Measurements from ENCODE around the gene PON1. TPM values are rescaled to one million over a fixed set of nuclear protein-coding genes. Genes with fewer than 3 reads are reported as not detected.

The PON1 gene
- total RNA-seq, 1 donor from 2014 or later: 1.5 TPM

DNA sequence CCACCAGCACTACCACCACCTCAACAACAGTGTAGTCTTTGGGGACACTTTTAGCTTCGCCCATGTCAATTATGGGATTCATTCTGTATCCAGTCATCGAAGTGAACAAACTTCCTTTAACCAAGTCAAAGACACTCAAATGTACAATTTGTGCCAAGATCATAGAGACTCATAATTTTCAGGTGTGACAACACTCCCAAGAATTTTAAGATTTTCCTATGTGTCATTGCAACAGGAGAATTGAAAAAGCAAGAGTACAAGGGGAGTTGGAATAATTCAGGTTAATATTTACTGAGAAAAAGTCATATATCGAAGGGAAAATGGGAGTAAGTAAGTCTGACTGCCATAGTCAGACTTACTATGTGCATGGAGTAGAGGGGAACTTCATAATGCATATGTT lies 26.2 kb downstream of the PON1 start:
- H3K27ac Mint-ChIP-seq (ENCODE audit: unreplicated experiment): no peak overlapping the region
- peaks cover 7% of the 10 kb centered on the region for H3K36me3 Mint-ChIP-seq (ENCODE audit: low read depth, unreplicated experiment)
- no peaks in the 10 kb centered on the region for H3K4me1 Mint-ChIP-seq (ENCODE audit: unreplicated experiment)
- no peaks in the 10 kb centered on the region for H3K9me3 Mint-ChIP-seq (ENCODE audit: unreplicated experiment)
- H3K4me3 Mint-ChIP-seq (ENCODE audit: unreplicated experiment): no peak overlapping the region
- TF ChIP-seq, protein P1, sequence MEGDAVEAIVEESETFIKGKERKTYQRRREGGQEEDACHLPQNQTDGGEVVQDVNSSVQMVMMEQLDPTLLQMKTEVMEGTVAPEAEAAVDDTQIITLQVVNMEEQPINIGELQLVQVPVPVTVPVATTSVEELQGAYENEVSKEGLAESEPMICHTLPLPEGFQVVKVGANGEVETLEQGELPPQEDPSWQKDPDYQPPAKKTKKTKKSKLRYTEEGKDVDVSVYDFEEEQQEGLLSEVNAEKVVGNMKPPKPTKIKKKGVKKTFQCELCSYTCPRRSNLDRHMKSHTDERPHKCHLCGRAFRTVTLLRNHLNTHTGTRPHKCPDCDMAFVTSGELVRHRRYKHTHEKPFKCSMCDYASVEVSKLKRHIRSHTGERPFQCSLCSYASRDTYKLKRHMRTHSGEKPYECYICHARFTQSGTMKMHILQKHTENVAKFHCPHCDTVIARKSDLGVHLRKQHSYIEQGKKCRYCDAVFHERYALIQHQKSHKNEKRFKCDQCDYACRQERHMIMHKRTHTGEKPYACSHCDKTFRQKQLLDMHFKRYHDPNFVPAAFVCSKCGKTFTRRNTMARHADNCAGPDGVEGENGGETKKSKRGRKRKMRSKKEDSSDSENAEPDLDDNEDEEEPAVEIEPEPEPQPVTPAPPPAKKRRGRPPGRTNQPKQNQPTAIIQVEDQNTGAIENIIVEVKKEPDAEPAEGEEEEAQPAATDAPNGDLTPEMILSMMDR (IDR thresholded peaks at IDR 0.05; ENCODE audit: unreplicated experiment): no peak
- no peak for DNase-seq (ENCODE audit: low spot score)
- no peaks in the 10 kb centered on the region for H3K27me3 Mint-ChIP-seq (ENCODE audit: unreplicated experiment)

DNA sequence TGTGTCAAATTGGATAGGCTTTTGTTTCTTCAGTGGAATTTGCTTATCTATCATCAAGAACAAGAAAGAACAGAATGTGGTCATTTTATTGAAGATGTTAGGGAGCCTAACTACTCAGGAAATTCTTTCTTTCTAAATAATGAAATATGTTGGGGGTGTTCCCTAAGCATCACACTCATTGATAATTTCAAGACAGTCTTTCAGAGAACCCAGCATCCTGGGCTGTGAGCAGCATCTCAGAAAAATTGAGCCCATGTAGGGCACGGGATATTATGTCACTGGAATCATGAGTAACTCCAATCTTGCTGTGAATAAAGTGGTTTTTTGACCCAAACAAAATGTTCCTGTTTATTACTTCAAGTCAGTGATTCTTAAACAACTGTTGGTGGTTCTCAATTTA lies 27.3 kb downstream of the PON1 start:
- Mint-ChIP-seq H3K4me1 (ENCODE audit: unreplicated experiment) (no peaks in the 10 kb centered on the region), H3K4me3 (ENCODE audit: unreplicated experiment) (no peak overlapping the region), H3K27ac (ENCODE audit: unreplicated experiment) (no peak overlapping the region), H3K9me3 (ENCODE audit: unreplicated experiment) (no peaks in the 10 kb centered on the region), H3K27me3 (ENCODE audit: unreplicated experiment) (no peaks in the 10 kb centered on the region), H3K36me3 (ENCODE audit: low read depth, unreplicated experiment) (peaks cover 7% of the 10 kb centered on the region)
- TF ChIP-seq, protein P1 (IDR thresholded peaks at IDR 0.05; ENCODE audit: unreplicated experiment): no peak
- DNase-seq (ENCODE audit: low spot score): no peak

DNA sequence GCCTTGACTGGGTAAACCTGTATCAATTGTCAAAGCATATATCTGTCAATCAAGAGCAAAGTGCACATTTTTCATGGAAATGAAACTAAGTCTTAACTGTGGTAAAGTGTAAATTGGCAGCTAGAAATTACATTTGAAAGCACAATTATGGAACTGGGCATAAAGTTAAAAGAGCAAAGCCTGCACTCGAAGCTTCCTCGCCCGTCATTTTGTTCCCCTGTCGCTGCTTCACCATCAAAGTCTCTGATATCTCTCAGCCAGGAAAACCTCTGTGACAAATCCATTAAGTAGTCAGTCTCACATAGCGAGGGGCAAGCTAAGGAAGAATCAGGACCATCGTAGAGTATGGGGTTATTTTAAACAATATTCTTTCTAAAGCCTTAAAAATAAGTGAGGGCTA lies 27.9 kb downstream of the PON1 start:
- TF ChIP-seq, protein P1 (IDR thresholded peaks at IDR 0.05; ENCODE audit: unreplicated experiment): no peak
- Mint-ChIP-seq H3K4me3 (ENCODE audit: unreplicated experiment) (no peak overlapping the region), H3K4me1 (ENCODE audit: unreplicated experiment) (peaks cover 1% of the 10 kb centered on the region), H3K27me3 (ENCODE audit: unreplicated experiment) (no peaks in the 10 kb centered on the region), H3K27ac (ENCODE audit: unreplicated experiment) (no peak overlapping the region), H3K36me3 (ENCODE audit: low read depth, unreplicated experiment) (peaks cover 7% of the 10 kb centered on the region), H3K9me3 (ENCODE audit: unreplicated experiment) (no peaks in the 10 kb centered on the region)
- no peak for DNase-seq (ENCODE audit: low spot score)

DNA sequence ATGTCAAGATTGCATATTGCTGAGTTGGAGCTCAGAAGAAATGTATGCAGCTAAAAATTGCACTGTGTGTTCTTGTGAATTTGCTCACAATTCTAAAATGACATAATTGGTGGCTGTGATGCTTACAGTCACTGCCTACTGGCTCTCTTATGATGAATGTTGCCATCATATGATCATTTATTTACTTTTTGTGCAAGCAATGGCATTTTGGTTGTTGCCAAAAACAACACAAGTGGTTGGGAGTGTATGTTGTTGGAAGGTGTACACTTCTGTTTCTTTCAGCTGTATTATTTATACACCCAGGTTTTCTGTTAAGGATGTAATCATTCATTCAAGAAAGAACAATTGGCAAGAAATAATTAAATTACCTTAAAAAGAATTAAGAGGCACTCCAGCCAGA lies 28.9 kb downstream of the PON1 start:
- Mint-ChIP-seq H3K4me3 (ENCODE audit: unreplicated experiment) (no peak overlapping the region), H3K36me3 (ENCODE audit: low read depth, unreplicated experiment) (peaks cover 7% of the 10 kb centered on the region), H3K27me3 (ENCODE audit: unreplicated experiment) (no peaks in the 10 kb centered on the region), H3K9me3 (ENCODE audit: unreplicated experiment) (no peaks in the 10 kb centered on the region), H3K4me1 (ENCODE audit: unreplicated experiment) (peaks cover 12% of the 10 kb centered on the region), H3K27ac (ENCODE audit: unreplicated experiment) (no peak overlapping the region)
- TF ChIP-seq, protein P1 (IDR thresholded peaks at IDR 0.05; ENCODE audit: unreplicated experiment): no peak
- DNase-seq (ENCODE audit: low spot score): no peak

DNA sequence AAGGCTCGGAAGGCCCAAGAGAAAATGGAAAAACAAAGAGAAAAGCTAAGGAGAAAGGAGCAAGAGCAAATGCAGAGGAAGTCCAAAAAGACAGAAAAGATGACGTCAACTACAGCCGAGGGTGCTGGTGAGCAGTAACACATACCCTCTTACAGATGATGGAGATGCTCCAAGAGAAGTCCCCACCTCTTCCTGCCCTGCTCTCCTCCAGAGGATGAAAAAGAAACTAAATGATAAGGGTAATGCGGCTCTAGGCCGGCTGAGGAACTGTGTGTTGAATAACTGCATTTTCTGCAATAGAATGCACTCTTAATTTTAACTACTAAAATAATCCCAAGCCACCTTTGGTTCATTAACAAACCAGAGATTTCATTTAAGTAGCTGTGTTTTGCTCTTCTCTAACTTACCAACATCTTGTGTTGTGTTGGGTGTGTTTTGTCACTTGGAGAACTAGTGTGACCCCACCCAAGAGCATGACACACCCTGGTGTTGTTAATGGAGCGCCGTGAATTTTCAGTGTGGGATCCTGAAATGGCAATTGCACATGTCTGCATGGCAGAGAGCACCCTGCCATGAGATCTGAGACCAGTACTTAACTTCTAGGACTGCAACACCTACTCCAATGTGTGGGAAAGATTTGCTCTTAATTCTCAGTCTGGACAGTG lies 34.0 kb downstream of the PON1 start:
- DNase-seq (ENCODE audit: low spot score): no peak
- H3K4me3 Mint-ChIP-seq (ENCODE audit: unreplicated experiment): no peak overlapping the region
- TF ChIP-seq, protein P1 (IDR thresholded peaks at IDR 0.05; ENCODE audit: unreplicated experiment): no peak
- no peaks in the 10 kb centered on the region for H3K36me3 Mint-ChIP-seq (ENCODE audit: low read depth, unreplicated experiment)
- H3K27me3 Mint-ChIP-seq (ENCODE audit: unreplicated experiment): peaks cover 2% of the 10 kb centered on the region
- no peaks in the 10 kb centered on the region for H3K9me3 Mint-ChIP-seq (ENCODE audit: unreplicated experiment)
- peaks cover 13% of the 10 kb centered on the region for H3K4me1 Mint-ChIP-seq (ENCODE audit: unreplicated experiment)
- H3K27ac Mint-ChIP-seq (ENCODE audit: unreplicated experiment): no peak overlapping the region
